ENCODE results near the gene ANKS3.

Gene ANKS3

DNA sequence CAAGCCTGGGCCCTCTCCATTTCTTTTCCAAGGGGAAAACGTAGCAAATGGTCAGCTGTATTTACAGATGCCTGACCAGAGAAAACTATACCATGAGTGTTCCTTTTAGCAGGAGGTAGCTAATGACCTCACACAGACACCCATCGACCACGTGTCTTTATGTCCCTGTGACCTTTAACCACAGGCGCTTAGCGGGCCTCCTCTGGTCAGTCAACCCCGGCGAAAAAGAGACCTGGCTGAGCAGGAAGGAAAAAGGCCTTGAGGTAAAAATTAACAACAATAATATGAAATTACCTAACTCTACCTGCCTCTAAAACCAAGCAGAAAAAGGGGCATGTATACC lies 31.6 kb downstream of the ANKS3 start:
- no peaks in the 10 kb centered on the region for H3K79me2 ChIP-seq (ENCODE audit: insufficient read depth, low read depth)
- no peak overlapping the region for H3K9ac ChIP-seq
- H3K27me3 ChIP-seq (ENCODE audit: insufficient read depth, low read depth) = no peaks in the 10 kb centered on the region
- H2AFZ ChIP-seq (ENCODE audit: low read depth) = no peak overlapping the region
- no peaks in the 10 kb centered on the region; the same call in 1 of the 2 replicates for H3K36me3 ChIP-seq (ENCODE audit: insufficient read depth)
- no peak overlapping the region for H3K27ac ChIP-seq
- TF ChIP-seq, protein P1, sequence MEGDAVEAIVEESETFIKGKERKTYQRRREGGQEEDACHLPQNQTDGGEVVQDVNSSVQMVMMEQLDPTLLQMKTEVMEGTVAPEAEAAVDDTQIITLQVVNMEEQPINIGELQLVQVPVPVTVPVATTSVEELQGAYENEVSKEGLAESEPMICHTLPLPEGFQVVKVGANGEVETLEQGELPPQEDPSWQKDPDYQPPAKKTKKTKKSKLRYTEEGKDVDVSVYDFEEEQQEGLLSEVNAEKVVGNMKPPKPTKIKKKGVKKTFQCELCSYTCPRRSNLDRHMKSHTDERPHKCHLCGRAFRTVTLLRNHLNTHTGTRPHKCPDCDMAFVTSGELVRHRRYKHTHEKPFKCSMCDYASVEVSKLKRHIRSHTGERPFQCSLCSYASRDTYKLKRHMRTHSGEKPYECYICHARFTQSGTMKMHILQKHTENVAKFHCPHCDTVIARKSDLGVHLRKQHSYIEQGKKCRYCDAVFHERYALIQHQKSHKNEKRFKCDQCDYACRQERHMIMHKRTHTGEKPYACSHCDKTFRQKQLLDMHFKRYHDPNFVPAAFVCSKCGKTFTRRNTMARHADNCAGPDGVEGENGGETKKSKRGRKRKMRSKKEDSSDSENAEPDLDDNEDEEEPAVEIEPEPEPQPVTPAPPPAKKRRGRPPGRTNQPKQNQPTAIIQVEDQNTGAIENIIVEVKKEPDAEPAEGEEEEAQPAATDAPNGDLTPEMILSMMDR (conservative IDR thresholded peaks at IDR 0.05; ENCODE audit: low read depth, low read length) = no peak
- no peaks in the 10 kb centered on the region for H4K20me1 ChIP-seq (ENCODE audit: insufficient read depth)
- H3K4me2 ChIP-seq = no peak overlapping the region
- H3K4me1 ChIP-seq (ENCODE audit: low read depth, poor library complexity, severe bottlenecking) = no peaks in the 10 kb centered on the region
- no peak overlapping the region for H3K4me3 ChIP-seq (IDR thresholded peaks at IDR 0.05; ENCODE audit: insufficient read depth, low read depth, low read length)

DNA sequence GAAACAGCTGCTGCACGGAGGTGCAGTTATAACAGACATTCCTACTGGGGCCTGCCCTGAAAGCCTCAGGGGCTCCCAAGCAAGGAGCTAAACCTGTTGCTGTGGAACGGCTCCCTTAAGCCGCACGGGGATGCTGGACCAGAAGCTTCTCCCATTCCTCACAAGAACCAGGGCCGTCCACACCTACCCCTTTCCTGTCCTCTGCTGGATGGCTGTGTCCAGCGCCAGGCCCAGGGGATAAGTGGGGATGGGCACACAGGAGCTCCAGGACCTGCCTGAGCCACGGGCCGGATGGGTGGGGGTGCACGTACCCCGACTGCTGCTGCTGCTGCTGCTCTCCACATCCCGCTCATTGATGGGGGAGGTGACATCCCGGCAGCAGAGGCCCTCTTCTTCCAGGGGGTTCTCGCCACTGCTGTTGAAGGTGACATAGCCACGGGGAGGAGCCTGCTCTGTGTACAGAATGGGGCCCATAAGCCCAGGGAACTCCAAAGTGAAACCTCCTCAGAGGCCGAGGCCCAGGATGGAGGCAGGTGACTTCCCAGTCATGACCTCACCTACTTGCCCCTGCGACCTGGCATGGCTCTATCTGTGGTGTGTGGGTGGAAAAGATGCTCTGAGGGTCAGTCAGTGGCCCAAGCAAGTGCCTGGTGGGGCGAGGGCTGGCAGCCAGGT lies 32.1 kb downstream of the ANKS3 start:
- Histone ChIP-seq H3K27ac (no peak overlapping the region), H2AFZ (ENCODE audit: low read depth) (no peak overlapping the region), H3K4me2 (no peak overlapping the region), H3K79me2 (ENCODE audit: insufficient read depth, low read depth) (no peaks in the 10 kb centered on the region), H3K4me3 (IDR thresholded peaks at IDR 0.05; ENCODE audit: insufficient read depth, low read depth, low read length) (no peak overlapping the region), H4K20me1 (ENCODE audit: insufficient read depth) (no peaks in the 10 kb centered on the region), H3K27me3 (ENCODE audit: insufficient read depth, low read depth) (no peaks in the 10 kb centered on the region), H3K9ac (no peak overlapping the region), H3K4me1 (ENCODE audit: low read depth, poor library complexity, severe bottlenecking) (no peaks in the 10 kb centered on the region), H3K36me3 (ENCODE audit: insufficient read depth) (no peaks in the 10 kb centered on the region)
- TF ChIP-seq, protein P1 (conservative IDR thresholded peaks at IDR 0.05; ENCODE audit: low read depth, low read length) = no peak

DNA sequence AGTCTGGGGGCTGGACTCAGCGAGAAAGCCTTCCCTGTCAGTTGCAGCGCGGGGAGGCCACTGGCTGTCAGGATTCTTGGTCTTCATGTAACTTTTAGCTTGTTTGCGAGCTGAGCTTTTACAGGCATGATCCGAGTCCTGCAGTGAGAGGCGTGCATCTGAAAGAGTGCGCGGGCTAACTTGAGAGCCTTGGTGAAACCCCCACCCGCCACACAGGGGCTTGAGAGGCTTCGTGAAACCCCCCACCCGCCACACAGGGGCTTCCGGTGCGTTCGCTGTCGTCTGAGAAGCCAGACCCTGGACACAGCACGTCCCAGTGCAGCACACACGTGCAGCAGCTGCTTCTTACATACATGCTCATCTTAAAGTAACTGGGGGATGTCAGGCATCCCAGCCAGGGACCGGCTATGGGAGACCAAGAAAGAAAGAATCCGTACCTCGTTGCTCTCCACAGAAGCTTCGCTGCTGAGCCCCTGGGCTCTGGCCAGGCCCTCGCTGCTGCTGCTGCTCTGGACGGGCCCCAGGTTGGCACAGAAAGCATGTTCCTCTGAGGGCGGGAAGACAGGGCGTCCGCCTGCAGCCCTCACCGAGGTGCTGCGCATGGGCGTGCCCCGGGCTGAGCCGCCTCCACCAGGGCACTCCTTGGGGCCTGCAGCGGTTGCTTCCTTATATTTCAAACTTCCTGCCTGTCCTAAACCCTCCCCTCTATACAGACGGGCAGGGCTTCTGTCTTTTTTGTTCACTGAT lies 32.9 kb downstream of the ANKS3 start:
- no peak overlapping the region for H3K9ac ChIP-seq
- no peaks in the 10 kb centered on the region for H3K27me3 ChIP-seq (ENCODE audit: insufficient read depth, low read depth)
- H3K27ac ChIP-seq = no peak overlapping the region
- H4K20me1 ChIP-seq (ENCODE audit: insufficient read depth) = no peaks in the 10 kb centered on the region
- no peak overlapping the region for H3K4me3 ChIP-seq (IDR thresholded peaks at IDR 0.05; ENCODE audit: insufficient read depth, low read depth, low read length)
- H3K4me2 ChIP-seq = no peak overlapping the region
- H3K36me3 ChIP-seq (ENCODE audit: insufficient read depth) = peaks cover 2% of the 10 kb centered on the region; the same call in 1 of the 2 replicates
- H3K79me2 ChIP-seq (ENCODE audit: insufficient read depth, low read depth) = no peaks in the 10 kb centered on the region
- TF ChIP-seq, protein P1 (conservative IDR thresholded peaks at IDR 0.05; ENCODE audit: low read depth, low read length) = no peak
- no peak overlapping the region for H2AFZ ChIP-seq (ENCODE audit: low read depth)
- H3K4me1 ChIP-seq (ENCODE audit: low read depth, poor library complexity, severe bottlenecking) = no peaks in the 10 kb centered on the region

DNA sequence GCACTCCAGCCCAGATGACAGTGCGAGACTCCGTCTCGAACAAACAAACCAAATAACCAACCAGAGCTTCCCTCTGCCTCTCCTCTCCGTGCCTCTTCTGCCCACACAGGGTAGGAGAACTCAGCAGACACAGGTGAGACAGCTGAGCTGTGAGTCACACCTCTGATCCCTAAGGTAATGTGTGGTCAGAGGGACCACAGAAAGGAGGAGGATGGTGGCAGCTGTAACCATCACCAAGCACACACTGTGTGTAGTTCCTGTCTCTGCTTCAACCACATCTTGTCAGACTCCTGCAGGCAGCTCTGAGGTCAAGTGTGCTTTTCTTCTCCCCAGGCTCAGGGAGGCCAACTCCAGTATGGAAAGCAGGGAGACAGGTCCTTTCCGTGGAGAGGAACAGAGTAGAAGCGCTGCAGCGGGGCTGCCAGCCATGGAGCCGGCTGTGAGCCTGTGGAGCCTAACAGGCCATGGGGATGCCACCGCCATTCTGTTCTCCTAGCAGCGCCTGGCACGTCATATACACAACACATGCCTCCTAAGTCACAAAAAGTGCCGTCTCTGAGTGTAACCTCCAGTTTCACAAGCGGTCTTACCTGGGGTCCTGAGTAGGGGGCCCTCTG lies 33.6 kb downstream of the ANKS3 start:
- Histone ChIP-seq H3K27me3 (ENCODE audit: insufficient read depth, low read depth) (no peaks in the 10 kb centered on the region), H2AFZ (ENCODE audit: low read depth) (no peak overlapping the region), H3K36me3 (ENCODE audit: insufficient read depth) (peaks cover 4% of the 10 kb centered on the region; the same call in 1 of the 2 replicates), H3K4me3 (IDR thresholded peaks at IDR 0.05; ENCODE audit: insufficient read depth, low read depth, low read length) (no peak overlapping the region), H3K4me2 (no peak overlapping the region), H4K20me1 (ENCODE audit: insufficient read depth) (no peaks in the 10 kb centered on the region), H3K4me1 (ENCODE audit: low read depth, poor library complexity, severe bottlenecking) (no peaks in the 10 kb centered on the region), H3K79me2 (ENCODE audit: insufficient read depth, low read depth) (no peaks in the 10 kb centered on the region), H3K27ac (no peak overlapping the region), H3K9ac (no peak overlapping the region)
- TF ChIP-seq, protein P1 (conservative IDR thresholded peaks at IDR 0.05; ENCODE audit: low read depth, low read length) = no peak
